Astrocyte (in vitro differentiated cells and primary cell): Measurements from ENCODE around the gene SUSD4.

Experiments
- EZH2 ChIP-seq: IDR thresholded peaks from 2 replicates; pipeline ENCODE4 v1.6.1; 2012; ENCODE audit warnings: mild to moderate bottlenecking, low read length, inconsistent platforms; ENCODE audit not compliant: insufficient read depth
- TF ChIP-seq, protein P1 (sequence below): IDR thresholded peaks from 2 replicates; pipeline ENCODE4 v1.5.1; 2011; ENCODE audit warnings: low read depth, mild to moderate bottlenecking, inconsistent platforms, low read length, moderate library complexity; ENCODE audit not compliant: insufficient read depth

- TF ChIP-seq, protein P1, sequence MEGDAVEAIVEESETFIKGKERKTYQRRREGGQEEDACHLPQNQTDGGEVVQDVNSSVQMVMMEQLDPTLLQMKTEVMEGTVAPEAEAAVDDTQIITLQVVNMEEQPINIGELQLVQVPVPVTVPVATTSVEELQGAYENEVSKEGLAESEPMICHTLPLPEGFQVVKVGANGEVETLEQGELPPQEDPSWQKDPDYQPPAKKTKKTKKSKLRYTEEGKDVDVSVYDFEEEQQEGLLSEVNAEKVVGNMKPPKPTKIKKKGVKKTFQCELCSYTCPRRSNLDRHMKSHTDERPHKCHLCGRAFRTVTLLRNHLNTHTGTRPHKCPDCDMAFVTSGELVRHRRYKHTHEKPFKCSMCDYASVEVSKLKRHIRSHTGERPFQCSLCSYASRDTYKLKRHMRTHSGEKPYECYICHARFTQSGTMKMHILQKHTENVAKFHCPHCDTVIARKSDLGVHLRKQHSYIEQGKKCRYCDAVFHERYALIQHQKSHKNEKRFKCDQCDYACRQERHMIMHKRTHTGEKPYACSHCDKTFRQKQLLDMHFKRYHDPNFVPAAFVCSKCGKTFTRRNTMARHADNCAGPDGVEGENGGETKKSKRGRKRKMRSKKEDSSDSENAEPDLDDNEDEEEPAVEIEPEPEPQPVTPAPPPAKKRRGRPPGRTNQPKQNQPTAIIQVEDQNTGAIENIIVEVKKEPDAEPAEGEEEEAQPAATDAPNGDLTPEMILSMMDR, result no peak
- no peak for TF ChIP-seq EZH2
Measured at GRCh38 chr1:223402790-223403142, 38.8 kb upstream of the SUSD4 start.
